Activated CD8-positive, alpha-beta memory T cell treated with anti-CD3 and anti-CD28 coated beads for 1 hour (primary cell): ENCODE results near the gene DIO3.
"Not testable (repeated sequence)": the region's sequence is repeated elsewhere in the genome, so short reads cannot be mapped to it uniquely, and the experiment has no call there.

Source experiments
- DNase-seq, 2 donors: peaks; one replicate each; pipeline ENCODE4 v3.0.0-alpha.2; 2020; ENCODE audit warnings: low read depth in 1 of 2; ENCODE audit errors: extremely low read depth in 1 of 2

Gene DIO3

DNA sequence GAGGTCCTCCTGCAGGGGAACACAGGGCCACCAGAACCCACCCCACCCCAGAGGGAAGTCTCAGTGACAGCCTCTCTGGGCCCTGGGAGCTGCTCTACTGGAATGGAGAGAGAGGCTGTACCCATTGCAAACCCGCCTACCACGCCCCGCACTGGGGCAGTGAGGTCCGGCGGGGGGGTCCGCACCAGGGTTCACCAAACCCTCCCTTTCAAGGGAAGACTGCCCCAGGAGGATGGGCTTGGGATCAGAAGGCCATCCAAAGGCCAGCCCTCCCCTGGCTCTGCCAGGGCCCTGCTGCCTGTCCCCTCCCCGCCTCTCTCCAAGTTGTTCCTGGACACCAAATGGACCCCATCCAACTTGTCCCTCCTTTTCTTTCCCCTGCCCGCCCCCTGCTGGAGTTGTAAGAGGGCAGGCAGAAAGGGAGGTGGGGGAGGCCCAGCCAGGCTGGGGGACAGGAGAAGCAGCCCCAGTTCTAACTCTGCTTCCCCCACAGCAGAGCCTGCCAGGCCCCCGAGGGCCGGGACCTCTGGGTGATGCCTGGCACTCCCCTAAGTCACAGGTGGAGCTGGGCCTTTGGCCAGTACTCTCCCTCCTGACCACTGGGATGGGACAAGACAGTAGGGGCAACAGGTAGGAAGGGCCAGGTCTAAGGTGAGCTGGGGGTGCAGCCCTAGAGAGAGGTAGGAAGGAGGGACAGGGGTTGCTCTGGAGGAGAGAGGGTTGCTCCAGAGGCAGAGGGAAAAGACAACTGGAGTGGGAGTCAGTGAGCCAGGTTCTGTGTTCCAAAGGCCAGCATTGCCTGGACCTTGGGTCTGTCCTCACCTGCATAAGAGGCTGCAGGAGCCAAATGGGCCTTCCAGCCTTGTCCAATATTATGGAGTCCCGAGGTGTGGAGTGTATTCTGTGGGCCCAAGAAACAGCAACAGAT is 3.2 kb upstream of the DIO3 start:
- DNase-seq, result no peak

- no peak for DNase-seq
These were observed 2.5 kb upstream of the DIO3 start for GRCh38 chr14:101558739-101559240.

DNA sequence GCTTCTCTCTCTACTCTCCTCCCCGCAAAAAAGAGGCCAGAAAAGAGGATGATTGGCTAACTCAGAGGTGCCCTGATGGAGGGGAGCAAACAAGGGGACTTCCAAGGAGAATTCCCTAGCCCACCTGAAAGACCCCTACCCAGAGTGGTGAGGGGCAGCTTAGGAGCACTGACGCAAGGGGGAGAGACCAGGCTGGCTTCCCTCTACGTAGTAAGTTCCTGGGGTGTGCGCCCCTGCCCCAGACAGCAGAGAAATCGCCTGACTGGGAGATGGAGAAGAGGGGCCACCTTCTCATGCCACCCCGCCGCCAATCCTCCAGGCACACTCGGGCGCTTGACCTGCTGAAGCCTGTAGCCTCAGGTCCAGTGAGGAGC is 2.1 kb upstream of the DIO3 start:
- DNase-seq, result no peak

DNA sequence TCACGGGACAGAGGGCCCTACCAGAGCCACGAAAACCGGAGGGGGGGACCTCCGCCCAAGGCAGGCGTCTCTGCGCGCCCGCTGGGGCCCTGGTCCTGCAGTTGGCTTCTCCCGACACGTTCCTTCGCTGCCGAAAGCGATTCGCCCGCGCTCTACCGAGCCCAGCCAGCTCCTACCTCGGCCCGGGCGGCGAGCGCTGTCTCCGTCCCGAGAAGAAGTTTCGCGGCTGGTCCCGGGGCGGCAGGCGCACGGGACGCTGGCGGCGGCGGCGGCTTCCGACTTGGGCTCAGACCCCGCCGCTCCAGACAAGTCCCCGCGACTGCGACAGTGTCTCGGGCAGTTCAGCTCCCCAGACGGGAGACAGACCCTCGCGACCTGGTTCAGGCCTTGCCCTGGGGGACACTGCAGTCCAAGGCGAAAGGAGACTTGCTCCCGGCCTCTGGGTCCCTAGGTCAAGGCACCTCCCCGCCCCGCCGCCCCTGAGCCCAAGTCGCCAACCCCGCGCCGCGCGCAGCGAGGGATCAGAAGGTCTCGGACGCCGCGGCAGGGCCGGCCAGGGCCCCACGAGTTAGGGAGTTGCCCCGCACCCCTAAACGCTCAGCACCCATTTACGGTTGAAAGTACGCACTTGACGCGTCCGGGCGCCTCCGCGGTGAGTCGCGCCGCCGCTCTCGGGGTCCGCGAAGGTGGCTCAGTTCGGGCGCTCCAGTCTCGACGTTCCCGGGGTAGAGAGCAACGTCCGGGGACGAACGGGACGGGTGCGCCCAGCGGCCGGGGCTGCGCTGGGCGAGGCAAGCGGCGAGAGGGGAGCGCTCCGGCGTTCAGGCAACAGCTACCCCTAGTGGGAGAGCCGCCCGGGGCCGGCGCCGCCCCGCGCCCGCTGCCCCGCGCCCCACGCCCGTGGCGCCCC is 1.4 kb upstream of the DIO3 start:
- no peak for DNase-seq

DNA sequence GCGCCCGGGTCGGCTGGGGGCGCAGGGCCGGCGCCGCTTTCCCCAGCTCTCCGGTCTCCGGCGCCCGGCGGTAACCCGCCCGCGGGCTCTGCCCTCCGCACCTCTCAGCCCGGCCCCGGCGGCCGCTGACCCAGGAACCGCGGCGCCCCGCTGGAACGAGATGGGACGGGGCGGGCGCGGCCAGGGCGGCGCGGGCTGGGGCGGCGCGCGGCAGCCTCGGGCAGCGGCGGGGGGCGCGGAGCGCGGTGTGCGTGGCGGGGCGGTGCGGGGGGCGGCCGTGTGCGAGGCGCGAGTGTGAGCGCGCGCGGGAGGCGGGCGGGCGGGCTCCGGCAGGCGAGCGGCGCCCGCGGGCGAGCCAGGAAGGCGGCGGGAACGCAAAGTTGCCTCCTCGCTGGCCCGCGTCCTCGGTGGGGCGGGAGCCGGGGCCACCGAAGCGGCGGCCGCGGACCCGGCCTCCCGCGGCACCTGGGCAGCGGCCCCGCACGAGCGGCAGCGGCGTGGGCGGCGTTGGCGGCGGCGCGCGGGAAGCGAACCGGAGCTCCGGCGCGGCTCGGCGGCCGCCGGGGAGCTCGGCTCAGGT is 671 bp upstream of the DIO3 start:
- DNase-seq, result no peak

- DNase-seq, result no peak
These were observed 699 bp downstream of the DIO3 start for GRCh38 chr14:101561897-101562490.

- no peak for DNase-seq
These were observed 1.5 kb downstream of the DIO3 start for GRCh38 chr14:101562659-101563351.

DNA sequence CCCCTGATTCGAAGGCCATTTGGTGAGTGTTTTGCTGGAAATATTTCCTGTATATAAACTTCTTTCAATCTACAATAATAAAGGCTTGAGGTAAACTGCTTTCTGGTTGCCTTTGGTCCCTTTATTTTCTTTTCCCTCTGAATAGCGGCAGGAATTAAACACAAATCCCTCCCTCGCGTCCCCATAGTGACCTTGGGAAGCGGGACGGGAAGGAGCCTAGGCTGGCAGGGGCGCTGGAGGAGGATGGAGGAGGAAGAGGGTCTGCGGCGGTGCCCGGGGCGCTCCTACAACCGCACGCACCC is 2.0 kb downstream of the DIO3 start:
- no peak for DNase-seq

DNA sequence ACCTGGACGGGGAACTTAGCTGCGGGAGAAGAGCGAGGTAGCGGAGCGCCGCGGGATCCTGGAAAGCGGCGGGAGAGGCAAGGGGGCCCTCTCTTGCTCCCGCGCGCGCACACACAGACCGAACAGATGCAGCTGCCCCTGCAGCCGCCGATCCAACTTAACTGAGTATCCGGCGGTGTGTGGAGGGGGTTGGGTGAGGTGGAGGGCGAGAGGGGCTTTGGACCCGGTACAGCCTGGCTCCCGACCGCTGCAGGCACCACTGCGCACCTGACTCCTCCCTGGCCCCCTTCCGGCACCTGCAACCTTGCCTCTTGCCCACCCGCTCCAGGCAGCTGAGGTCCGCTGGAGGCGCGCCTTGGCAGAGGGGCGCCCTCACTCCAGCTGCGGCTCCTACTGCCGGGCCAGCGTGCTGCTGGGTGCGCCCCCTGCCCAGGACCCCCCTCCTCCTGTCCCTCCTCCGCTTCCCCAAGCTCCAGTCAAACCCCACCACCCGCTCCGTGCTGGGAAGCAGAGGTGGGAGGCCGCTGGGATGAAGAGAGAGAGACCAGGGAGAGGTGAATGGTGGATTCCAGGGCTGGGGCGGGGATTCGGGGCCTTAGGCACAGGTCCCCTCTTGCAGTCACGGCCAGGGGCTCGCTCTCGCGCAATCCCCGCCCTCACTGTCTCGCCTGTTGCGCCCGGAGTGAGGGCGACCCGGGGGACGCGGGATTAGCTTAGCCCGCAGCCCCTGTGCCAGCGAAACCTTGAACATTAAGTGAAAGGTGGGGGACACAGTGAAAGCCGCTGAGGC is 2.6 kb downstream of the DIO3 start:
- DNase-seq, result no peak

- DNase-seq, result no peak
These were observed 3.1 kb downstream of the DIO3 start for GRCh38 chr14:101564444-101564776.

GRCh38 chr14:101564819-101565698 is 3.8 kb downstream of the DIO3 start:
- DNase-seq, result no peak

DNA sequence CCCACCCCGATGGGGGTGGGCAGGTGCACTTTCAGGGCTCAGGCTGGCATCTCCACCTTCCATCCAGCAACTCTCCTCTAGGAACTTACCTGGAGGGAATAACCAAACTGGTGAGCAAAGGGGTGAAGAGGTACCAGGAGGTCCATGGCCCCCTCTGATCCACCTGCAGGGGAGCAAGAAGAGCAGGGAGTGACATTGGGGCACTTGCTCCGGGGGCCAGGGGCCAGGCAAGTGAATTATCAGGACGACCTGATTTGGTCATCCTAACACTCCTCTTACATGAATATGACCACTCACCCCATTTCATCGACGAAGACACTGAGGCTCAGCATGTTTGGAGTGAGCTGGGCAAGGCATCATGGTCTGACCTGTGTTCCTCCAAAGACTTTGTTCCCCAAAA is 6.0 kb downstream of the DIO3 start:
- no peak for DNase-seq

- DNase-seq, result no peak
These were observed 9.7 kb downstream of the DIO3 start for GRCh38 chr14:101571004-101571403.

DNA sequence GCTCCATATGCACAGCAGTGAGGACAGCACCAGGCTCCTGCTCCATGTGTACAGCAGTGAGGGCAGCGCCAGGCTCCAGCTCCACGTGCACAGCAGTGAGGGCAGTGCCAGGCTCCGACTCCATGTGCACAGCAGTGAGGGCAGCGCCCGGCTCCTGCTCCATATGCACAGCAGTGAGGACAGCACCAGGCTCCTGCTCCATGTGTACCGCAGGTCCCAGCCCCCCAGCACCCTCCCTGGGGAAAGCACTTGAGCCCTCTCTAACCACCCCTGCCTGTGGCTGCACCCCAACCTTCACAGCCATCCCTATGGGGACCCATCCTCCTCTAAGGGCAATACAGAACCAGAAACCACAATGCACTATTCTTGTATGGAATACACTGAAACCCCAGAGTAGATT is 11.2 kb downstream of the DIO3 start:
- DNase-seq, result not testable (repeated sequence)

DNA sequence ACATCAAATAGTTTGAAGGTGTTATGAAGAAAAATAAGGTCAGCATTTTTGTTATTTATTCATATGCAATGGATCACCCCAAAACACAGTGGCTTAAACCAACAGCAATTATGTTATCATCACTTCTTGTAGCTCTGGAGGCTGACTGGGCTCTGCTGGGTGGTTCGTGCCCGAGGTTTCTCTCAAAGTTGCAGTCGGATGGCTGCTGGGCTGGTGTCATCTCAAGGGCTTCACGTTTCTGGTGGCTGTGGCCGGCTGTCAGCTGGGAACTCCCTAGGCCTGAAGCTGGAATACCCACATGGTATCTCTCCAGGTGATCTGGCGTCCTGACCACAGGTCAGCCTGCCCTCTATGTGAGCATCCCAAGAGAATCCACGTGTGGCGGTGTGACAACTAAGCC is 12.0 kb downstream of the DIO3 start:
- no peak for DNase-seq

GRCh38 chr14:101575581-101575980 is 14.3 kb downstream of the DIO3 start:
- DNase-seq, result no peak

DNA sequence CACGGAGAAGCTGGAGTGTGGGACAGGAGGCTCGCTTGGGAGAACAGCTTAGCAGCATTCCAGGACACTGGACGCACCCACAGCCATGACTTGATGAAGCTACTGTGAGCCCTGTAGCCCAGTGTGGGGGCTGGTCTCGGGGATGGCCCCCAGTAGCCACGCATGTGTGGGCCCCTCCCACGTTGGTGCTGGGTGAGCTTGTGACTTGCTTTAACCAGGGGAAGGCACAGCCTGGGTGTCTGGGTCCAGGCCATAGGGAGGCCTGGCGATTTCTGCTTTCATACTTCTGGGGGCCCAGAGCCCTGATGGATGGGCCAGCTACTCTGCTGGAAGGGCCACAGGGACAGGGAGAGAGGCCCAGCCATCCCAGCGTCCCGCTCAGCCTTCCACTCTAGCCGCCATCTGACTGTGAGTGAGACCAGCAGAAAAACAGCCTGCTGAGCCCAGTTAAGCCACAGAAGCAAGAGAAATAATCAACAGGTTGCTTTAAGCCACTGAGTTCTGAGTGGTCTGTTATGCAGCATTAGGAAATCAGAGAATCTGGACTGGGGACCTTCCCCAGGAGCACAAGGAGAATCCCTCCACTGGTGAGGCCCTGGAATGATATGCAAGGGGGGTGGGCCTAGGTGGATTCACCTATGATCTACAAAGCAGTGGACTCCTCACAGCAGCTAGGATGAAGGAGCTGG is 16.1 kb downstream of the DIO3 start:
- no peak for DNase-seq

DNA sequence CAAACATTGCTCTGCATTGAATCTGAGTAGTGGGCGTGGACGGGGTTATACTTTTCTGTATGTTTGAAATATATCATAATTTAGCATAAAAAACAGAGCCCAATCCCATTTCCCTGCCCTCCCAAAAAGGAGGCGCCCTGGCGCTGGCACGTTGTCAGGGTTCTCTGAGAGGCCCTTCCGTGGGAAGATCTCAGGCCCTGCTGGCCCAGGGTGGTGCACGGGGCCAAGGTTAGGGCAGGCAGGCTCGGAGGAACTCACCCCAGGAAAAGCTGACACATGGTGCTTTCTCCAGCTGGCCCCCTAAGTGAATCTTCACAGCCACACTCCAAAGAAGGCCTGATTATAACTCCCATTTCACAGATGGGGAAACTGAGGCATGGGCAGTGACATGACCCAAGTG is 17.2 kb downstream of the DIO3 start:
- no peak for DNase-seq
